Panc1 (cell line): ENCODE measurements around the gene KRT7. TPM values are rescaled to one million over a fixed set of nuclear protein-coding genes. Genes with fewer than 3 reads are reported as not detected.

Source experiments
- ATAC-seq: fragments of 200-7000 bp; cut with Tn5 transposase; 2 replicates; pipeline ENCODE4 v1.9.1; 2020; ENCODE audit warnings: mild to moderate bottlenecking, moderate library complexity
- BruUV-seq: library from RNA; stranded (reverse); fragments of 400-500 nt; replicated peaks from 2 replicates; lab custom pipeline; 2021; lab: Mats Ljungman, UMichigan
- CTCF ChIA-PET: fragments of 300-600 bp; sonication (Branson Sonifier 250); formaldehyde crosslinking; loops from one replicate; lab custom pipeline; 2022; ENCODE audit warnings: antibody characterized with exemption; lab: Charles Lee
- POLR2A ChIA-PET: fragments of 300-600 bp; sonication (Branson Sonifier 250); formaldehyde crosslinking; loops from one replicate; lab custom pipeline; 2022; ENCODE audit warnings: antibody characterized with exemption; lab: Charles Lee
- DNase-seq: peaks from one replicate; pipeline ENCODE4 v3.0.0-alpha.2; 2010; ENCODE audit warnings: low read depth, low spot score
- H3K27ac ChIP-seq: 2 replicates; pipeline ENCODE4 v1.5.1; 2011; ENCODE audit warnings: mild to moderate bottlenecking, low read length, inconsistent platforms
- H3K27me3 ChIP-seq: fragments of 200-500 bp; sonication (Bioruptor generic); 2 replicates; pipeline ENCODE4 v1.6.0; 2014; ENCODE audit warnings: low read length, inconsistent platforms; ENCODE audit not compliant: control insufficient read depth, insufficient read depth
- H3K36me3 ChIP-seq: fragments of 200-500 bp; sonication (Bioruptor generic); 2 replicates; pipeline ENCODE4 v1.5.1; 2014; ENCODE audit warnings: inconsistent platforms, mild to moderate bottlenecking, low read length, moderate library complexity; ENCODE audit not compliant: control insufficient read depth, insufficient read depth
- H3K4me1 ChIP-seq: 2 replicates; pipeline ENCODE4 v1.5.1; 2011; ENCODE audit warnings: inconsistent platforms, mild to moderate bottlenecking, low read length, moderate library complexity; ENCODE audit not compliant: control insufficient read depth, insufficient read depth
- H3K4me3 ChIP-seq, 2 experiments: 2 replicates each; pipeline ENCODE4 v1.5.1; 2011 to 2012; ENCODE audit warnings: low read depth in 2 of 2, low read length in 2 of 2, mild to moderate bottlenecking in 2 of 2, inconsistent platforms in 1 of 2, moderate library complexity in 1 of 2
- H3K9me3 ChIP-seq: fragments of 200-500 bp; sonication (Bioruptor generic); 2 replicates; pipeline ENCODE4 v1.5.1; 2014; ENCODE audit warnings: low read depth, mild to moderate bottlenecking, inconsistent platforms, low read length, moderate library complexity; ENCODE audit not compliant: control insufficient read depth, insufficient read depth
- POLR2AphosphoS5 ChIP-seq: IDR thresholded peaks from 2 replicates; pipeline ENCODE4 v1.6.1; 2012; ENCODE audit warnings: mild to moderate bottlenecking, low read depth, low read length, moderate library complexity
- SIN3A ChIP-seq: IDR thresholded peaks from 2 replicates; pipeline ENCODE4 v1.6.1; 2012; ENCODE audit warnings: low read depth, mild to moderate bottlenecking, low read length, moderate library complexity, borderline replicate concordance; ENCODE audit not compliant: insufficient read depth
- TCF7L2 ChIP-seq: IDR thresholded peaks from 2 replicates; pipeline ENCODE4 v1.6.1; 2011; ENCODE audit warnings: mild to moderate bottlenecking, low read depth, low read length, inconsistent platforms
- in situ Hi-C: cut with HindIII; loops from 2 replicates; pipeline ENCODE4 v1.10.0; 2016; ENCODE audit warnings: low sequenced_read_pairs, low pct_unique_long_range_greater_than_20kb
- intact Hi-C: fragments of 100-400 bp; cut with micrococcal nuclease; formaldehyde crosslinking; loops from one replicate; pipeline ENCODE4 v1.10.0; 2022; ENCODE audit not compliant: unreplicated experiment
- total RNA-seq: library from RNA; stranded (reverse); gene quantifications from one replicate; pipeline ENCODE4 v1.2.1, GENCODE V29; 2021; ENCODE audit not compliant: unreplicated experiment
- TF ChIP-seq, protein P1 (sequence below), 2 experiments: IDR thresholded peaks; 2 replicates each; pipeline ENCODE4 v1.6.1; 2011 to 2012; ENCODE audit warnings: low read depth in 2 of 2, control low read depth in 1 of 2, low read length in 1 of 2, mild to moderate bottlenecking in 1 of 2, moderate library complexity in 1 of 2; ENCODE audit not compliant: insufficient read depth in 1 of 2
- TF ChIP-seq, protein P2 (sequence below): fragments of 450-650 bp; IDR thresholded peaks from 2 replicates; pipeline ENCODE4 v1.5.1; 2017; ENCODE audit warnings: mild to moderate bottlenecking

KRT7 gene
- total RNA-seq, 1 experiment from 2014 or later: 16.8 TPM

DNA sequence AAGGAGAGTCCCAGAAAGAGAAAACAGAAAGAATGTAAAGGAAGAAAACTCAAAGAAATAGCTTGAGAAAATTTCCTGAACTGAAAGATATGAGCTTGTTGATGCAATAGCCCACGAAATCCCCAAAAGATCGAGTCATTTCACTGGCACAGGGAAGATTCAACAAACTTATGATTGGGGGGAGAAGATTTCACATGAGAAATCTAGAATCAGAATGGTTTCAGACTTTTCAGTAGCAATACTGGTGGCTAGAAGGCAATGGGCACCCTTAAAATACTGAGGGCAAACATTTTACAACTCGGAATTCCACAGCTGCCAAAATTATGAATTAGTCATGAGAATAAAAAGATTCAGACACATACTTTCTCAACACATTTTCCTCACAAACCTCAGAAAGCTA lies 8.9 kb upstream of the KRT7 start:
- CTCF ChIA-PET: no interaction called here
- Histone ChIP-seq H3K9me3 (no peaks in the 10 kb centered on the region; the same call in 1 of the 2 replicates), H3K27me3 (no peaks in the 10 kb centered on the region), H3K4me1 (peaks cover 19% of the 10 kb centered on the region), H3K27ac (peak overlapping the region; percentile 73), H3K4me3 (no peak overlapping the region), H3K36me3 (no peaks in the 10 kb centered on the region)
- POLR2A ChIA-PET: no interaction called here
- no peak for ATAC-seq
- TF ChIP-seq POLR2AphosphoS5 (no peak), SIN3A (no peak), TCF7L2 (no peak)
- TF ChIP-seq, protein P1, sequence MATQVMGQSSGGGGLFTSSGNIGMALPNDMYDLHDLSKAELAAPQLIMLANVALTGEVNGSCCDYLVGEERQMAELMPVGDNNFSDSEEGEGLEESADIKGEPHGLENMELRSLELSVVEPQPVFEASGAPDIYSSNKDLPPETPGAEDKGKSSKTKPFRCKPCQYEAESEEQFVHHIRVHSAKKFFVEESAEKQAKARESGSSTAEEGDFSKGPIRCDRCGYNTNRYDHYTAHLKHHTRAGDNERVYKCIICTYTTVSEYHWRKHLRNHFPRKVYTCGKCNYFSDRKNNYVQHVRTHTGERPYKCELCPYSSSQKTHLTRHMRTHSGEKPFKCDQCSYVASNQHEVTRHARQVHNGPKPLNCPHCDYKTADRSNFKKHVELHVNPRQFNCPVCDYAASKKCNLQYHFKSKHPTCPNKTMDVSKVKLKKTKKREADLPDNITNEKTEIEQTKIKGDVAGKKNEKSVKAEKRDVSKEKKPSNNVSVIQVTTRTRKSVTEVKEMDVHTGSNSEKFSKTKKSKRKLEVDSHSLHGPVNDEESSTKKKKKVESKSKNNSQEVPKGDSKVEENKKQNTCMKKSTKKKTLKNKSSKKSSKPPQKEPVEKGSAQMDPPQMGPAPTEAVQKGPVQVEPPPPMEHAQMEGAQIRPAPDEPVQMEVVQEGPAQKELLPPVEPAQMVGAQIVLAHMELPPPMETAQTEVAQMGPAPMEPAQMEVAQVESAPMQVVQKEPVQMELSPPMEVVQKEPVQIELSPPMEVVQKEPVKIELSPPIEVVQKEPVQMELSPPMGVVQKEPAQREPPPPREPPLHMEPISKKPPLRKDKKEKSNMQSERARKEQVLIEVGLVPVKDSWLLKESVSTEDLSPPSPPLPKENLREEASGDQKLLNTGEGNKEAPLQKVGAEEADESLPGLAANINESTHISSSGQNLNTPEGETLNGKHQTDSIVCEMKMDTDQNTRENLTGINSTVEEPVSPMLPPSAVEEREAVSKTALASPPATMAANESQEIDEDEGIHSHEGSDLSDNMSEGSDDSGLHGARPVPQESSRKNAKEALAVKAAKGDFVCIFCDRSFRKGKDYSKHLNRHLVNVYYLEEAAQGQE (IDR thresholded peaks at IDR 0.05; ENCODE audit: insufficient read depth in 1 of 2, low read depth in 2 of 2, low read length in 1 of 2): no peak
- TF ChIP-seq, protein P2, sequence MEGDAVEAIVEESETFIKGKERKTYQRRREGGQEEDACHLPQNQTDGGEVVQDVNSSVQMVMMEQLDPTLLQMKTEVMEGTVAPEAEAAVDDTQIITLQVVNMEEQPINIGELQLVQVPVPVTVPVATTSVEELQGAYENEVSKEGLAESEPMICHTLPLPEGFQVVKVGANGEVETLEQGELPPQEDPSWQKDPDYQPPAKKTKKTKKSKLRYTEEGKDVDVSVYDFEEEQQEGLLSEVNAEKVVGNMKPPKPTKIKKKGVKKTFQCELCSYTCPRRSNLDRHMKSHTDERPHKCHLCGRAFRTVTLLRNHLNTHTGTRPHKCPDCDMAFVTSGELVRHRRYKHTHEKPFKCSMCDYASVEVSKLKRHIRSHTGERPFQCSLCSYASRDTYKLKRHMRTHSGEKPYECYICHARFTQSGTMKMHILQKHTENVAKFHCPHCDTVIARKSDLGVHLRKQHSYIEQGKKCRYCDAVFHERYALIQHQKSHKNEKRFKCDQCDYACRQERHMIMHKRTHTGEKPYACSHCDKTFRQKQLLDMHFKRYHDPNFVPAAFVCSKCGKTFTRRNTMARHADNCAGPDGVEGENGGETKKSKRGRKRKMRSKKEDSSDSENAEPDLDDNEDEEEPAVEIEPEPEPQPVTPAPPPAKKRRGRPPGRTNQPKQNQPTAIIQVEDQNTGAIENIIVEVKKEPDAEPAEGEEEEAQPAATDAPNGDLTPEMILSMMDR: no peak
- intact Hi-C loops (loop anchor here (10.0 kb wide), 1 partner anchor 51 kb away; the partner anchor contains the start of gene KRT86), in situ Hi-C loops (no loop called here)
- no peak for DNase-seq
- BruUV-seq: no TSS peak

DNA sequence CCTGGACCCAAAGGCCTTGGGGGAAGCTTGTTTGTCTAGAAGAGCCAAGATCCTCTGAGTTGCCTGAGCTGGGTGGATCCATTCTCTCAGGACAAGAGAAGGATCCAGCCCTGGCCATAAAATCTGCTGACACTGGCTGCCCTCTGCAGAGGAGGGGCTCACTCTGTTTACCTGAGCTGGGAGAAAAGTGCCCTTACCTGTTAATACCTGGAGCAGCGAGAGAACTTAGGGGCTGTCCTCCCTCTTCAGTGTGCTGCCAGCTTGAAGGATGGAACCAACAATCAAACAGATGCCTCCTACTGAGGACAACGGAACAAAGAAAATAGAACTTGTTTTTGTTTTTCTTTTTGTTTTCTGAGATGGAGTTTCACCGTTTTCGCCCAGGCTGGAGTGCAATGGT lies 7.3 kb upstream of the KRT7 start:
- Histone ChIP-seq H3K27ac (peak overlapping the region; percentile 44), H3K27me3 (no peaks in the 10 kb centered on the region), H3K9me3 (no peaks in the 10 kb centered on the region; the same call in 1 of the 2 replicates), H3K4me1 (peaks cover 34% of the 10 kb centered on the region), H3K36me3 (no peaks in the 10 kb centered on the region), H3K4me3 (no peak overlapping the region)
- no TSS peak for BruUV-seq
- POLR2A ChIA-PET: no interaction called here
- intact Hi-C loops (loop anchor here (10.0 kb wide), 1 partner anchor 49 kb away; the partner anchor contains the start of gene KRT86), in situ Hi-C loops (no loop called here)
- CTCF ChIA-PET: interaction anchor here (0.7 kb wide), 1 partner anchor 256 kb away, joined by 3 read pairs; no protein-coding TSS in a partner anchor
- ATAC-seq (no peak), DNase-seq (no peak)
- TF ChIP-seq TCF7L2 (no peak), POLR2AphosphoS5 (no peak), SIN3A (no peak)
- TF ChIP-seq, protein P2: no peak
- TF ChIP-seq, protein P1 (IDR thresholded peaks at IDR 0.05; ENCODE audit: insufficient read depth in 1 of 2, low read depth in 2 of 2, low read length in 1 of 2): no peak
